Esophagus muscularis mucosa (tissue), 4 donors: ENCODE data around the gene RBFOX2. TPM values are rescaled to one million over a fixed set of nuclear protein-coding genes. Genes with fewer than 3 reads are reported as not detected.

ENCODE experiments used
- DNase-seq: peaks from one replicate; pipeline ENCODE4 v3.0.0-alpha.2; 2017; ENCODE audit errors: extremely low spot score
- H3K27ac ChIP-seq, 4 donors: fragments of 200-600 bp; sonication (generic); replicated peaks in 1 of 4; 1 replicate in 3 of 4; 2 replicates in 1 of 4; pipeline ENCODE4 v1.5.1; 2016 to 2019; ENCODE audit warnings: mild to moderate bottlenecking in 1 of 4
- H3K27me3 ChIP-seq, 4 donors: fragments of 200-600 bp; sonication (generic); one replicate each; pipeline versions ENCODE4 v1.5.1 to v1.6.0; 2016 to 2019
- H3K36me3 ChIP-seq, 4 donors: fragments of 200-600 bp; sonication (generic); one replicate each; pipeline ENCODE4 v1.5.1; 2016 to 2019
- H3K4me1 ChIP-seq, 4 donors: fragments of 200-600 bp; sonication (generic); one replicate each; pipeline ENCODE4 v1.5.1; 2016 to 2019
- H3K4me3 ChIP-seq, 4 donors: fragments of 200-600 bp; sonication (generic); 1 replicate in 2 of 4; 2 replicates in 2 of 4; pipeline ENCODE4 v1.5.1; 2016 to 2019; ENCODE audit warnings: mild to moderate bottlenecking in 4 of 4, moderate library complexity in 1 of 4
- H3K9me3 ChIP-seq, 4 donors: fragments of 200-600 bp; sonication (generic); 1 replicate in 3 of 4; 2 replicates in 1 of 4; pipeline ENCODE4 v1.5.1; 2016 to 2019
- EP300 ChIP-seq: sonication (generic); formaldehyde crosslinking; IDR thresholded peaks from one replicate; pipeline ENCODE4 v1.6.1; 2017; ENCODE audit warnings: antibody characterized with exemption
- POLR2A ChIP-seq: fragments of 450-650 bp; IDR thresholded peaks from one replicate; pipeline ENCODE4 v1.6.1; 2017; ENCODE audit warnings: antibody characterized with exemption, moderate library complexity, mild to moderate bottlenecking, low read depth
- POLR2AphosphoS5 ChIP-seq, 2 donors: sonication (generic); formaldehyde crosslinking; IDR thresholded peaks; one replicate each; pipeline ENCODE4 v1.6.1; 2017; ENCODE audit warnings: antibody characterized with exemption in 2 of 2
- WGBS: methylation state at CpG from one replicate; pipeline ENCODE4 v1.1.5; 2018; 5-methylcytosine and 5-hydroxymethylcytosine counted together
- intact Hi-C: fragments of 100-400 bp; cut with DNase I; formaldehyde crosslinking; loops from one replicate; pipeline ENCODE4 v1.15.1; 2023
- total RNA-seq, 4 donors: library from RNA; depleted of rRNA; stranded (reverse); fragments of >200 nt; gene quantifications; one replicate each; pipeline versions ENCODE4 v1.1.0 to v1.2.1, GENCODE V29; 2016
- TF ChIP-seq, protein P1 (sequence below), 3 experiments: fragments of 200-600 bp in 2 of 3; fragments of 450-650 bp in 1 of 3; sonication (generic) in 2 of 3; IDR thresholded peaks; one replicate each; pipeline ENCODE4 v1.5.1; 2017 to 2019; ENCODE audit warnings: antibody characterized with exemption in 3 of 3, mild to moderate bottlenecking in 2 of 3, moderate library complexity in 1 of 3

RBFOX2 gene
- total RNA-seq, 4 donors from 2014 or later = 113 to 179 (median 155) TPM

DNA sequence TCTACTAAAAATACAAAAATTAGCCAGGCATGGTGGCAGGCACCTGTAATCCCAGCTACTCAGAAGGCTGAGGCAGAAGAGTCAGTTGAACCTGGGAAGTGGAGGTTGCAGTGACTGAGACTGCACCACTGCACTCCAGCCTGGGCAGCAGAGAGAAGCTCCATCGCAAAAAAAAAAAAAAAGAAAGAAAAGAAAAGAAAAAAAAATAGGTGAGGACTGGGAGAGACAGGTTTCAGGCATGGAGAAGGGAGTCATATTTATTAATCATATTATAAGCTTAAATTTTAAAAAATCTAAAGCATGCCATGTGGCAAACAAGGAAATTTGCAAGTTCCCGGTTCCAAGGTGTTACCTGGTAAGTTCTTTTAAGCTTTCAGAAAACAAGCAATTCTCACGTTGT is 311.1 kb downstream of the RBFOX2 start, which contains the start of gene APOL5:
Gene APOL5, plus strand, starts transcription at position 301 of the 400 bp plus-strand sequence. Its CDS starts 0 bp downstream, at position 301.
- H3K36me3 ChIP-seq = no peaks in the 10 kb centered on the region
- no peaks in the 10 kb centered on the region for H3K27me3 ChIP-seq
- TF ChIP-seq EP300 = no peak
- TF ChIP-seq, protein P1, sequence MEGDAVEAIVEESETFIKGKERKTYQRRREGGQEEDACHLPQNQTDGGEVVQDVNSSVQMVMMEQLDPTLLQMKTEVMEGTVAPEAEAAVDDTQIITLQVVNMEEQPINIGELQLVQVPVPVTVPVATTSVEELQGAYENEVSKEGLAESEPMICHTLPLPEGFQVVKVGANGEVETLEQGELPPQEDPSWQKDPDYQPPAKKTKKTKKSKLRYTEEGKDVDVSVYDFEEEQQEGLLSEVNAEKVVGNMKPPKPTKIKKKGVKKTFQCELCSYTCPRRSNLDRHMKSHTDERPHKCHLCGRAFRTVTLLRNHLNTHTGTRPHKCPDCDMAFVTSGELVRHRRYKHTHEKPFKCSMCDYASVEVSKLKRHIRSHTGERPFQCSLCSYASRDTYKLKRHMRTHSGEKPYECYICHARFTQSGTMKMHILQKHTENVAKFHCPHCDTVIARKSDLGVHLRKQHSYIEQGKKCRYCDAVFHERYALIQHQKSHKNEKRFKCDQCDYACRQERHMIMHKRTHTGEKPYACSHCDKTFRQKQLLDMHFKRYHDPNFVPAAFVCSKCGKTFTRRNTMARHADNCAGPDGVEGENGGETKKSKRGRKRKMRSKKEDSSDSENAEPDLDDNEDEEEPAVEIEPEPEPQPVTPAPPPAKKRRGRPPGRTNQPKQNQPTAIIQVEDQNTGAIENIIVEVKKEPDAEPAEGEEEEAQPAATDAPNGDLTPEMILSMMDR (IDR thresholded peaks at IDR 0.05) = no peak
- TF ChIP-seq POLR2A = no peak
- TF ChIP-seq POLR2AphosphoS5 (IDR thresholded peaks at IDR 0.05) = no peak
- no peaks in the 10 kb centered on the region for H3K4me1 ChIP-seq
- DNase-seq = no peak
- H3K27ac ChIP-seq = no peak within 1 kb of the TSS
- peaks cover 0 to 5% (median 0%) of the 10 kb centered on the region in 4 donors for H3K9me3 ChIP-seq
- no peak within 1 kb of the TSS for H3K4me3 ChIP-seq
- intact Hi-C loops = no loop called here
- WGBS = 81% methylated on average over 3 of the region's 3 CpGs

DNA sequence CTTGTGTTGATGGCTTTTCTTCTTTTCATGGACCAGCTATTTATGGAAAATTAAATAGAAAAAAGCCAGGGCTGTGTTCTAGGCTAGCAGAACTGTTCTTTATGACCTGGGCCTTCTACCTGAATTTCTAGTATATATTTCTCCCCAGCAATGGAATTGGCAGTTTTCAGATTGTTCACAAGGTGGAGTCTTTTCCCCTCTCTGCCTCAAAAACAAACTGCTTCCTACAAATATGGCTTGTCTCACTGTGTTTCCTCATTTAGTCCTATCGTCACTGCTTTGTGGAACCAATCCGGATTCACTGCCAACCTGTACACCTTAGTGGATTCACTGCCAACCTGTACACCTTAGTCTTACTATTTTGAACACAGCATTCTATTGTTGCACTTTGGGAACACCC is 316.0 kb downstream of the RBFOX2 start:
- H3K27ac ChIP-seq = no peak overlapping the region
- H3K36me3 ChIP-seq = no peaks in the 10 kb centered on the region
- DNase-seq = no peak
- no peaks in the 10 kb centered on the region for H3K4me1 ChIP-seq
- TF ChIP-seq, protein P1 (IDR thresholded peaks at IDR 0.05) = no peak
- TF ChIP-seq POLR2AphosphoS5 (IDR thresholded peaks at IDR 0.05) (no peak), EP300 (no peak), POLR2A (no peak)
- H3K27me3 ChIP-seq = no peaks in the 10 kb centered on the region
- intact Hi-C loops = no loop called here
- H3K9me3 ChIP-seq = peaks cover 0 to 5% (median 0%) of the 10 kb centered on the region in 4 donors
- no peak overlapping the region for H3K4me3 ChIP-seq
- 90% methylated on average over 2 of the region's 2 CpGs for WGBS

DNA sequence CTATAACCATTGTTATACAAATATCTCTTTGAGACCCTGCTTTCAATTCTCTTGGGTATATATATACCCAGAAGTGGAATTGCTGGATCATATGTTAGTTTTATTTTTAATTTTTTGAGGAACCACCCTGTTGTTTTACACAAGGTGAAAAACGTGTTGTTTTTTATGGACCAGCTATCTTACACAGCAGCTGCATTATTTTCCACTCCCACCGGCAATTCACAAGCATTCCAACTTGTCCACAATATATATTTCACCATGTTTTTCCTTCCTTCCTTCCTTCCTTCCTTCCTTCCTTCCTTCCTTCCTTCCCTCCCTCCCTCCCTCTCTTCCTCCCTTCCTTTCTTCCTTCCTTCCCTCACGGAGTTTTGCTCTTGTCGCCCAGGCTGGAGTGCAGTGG is 317.3 kb downstream of the RBFOX2 start:
- no peak for DNase-seq
- H3K27ac ChIP-seq = no peak overlapping the region
- TF ChIP-seq POLR2AphosphoS5 (IDR thresholded peaks at IDR 0.05) (no peak), POLR2A (no peak), EP300 (no peak)
- TF ChIP-seq, protein P1 (IDR thresholded peaks at IDR 0.05) = no peak
- H3K9me3 ChIP-seq = peaks cover 0 to 5% (median 0%) of the 10 kb centered on the region in 4 donors
- no peaks in the 10 kb centered on the region for H3K27me3 ChIP-seq
- no peaks in the 10 kb centered on the region for H3K4me1 ChIP-seq
- H3K36me3 ChIP-seq = no peaks in the 10 kb centered on the region
- intact Hi-C loops = no loop called here
- WGBS = 83% methylated on average over 4 of the region's 4 CpGs
- no peak overlapping the region for H3K4me3 ChIP-seq

DNA sequence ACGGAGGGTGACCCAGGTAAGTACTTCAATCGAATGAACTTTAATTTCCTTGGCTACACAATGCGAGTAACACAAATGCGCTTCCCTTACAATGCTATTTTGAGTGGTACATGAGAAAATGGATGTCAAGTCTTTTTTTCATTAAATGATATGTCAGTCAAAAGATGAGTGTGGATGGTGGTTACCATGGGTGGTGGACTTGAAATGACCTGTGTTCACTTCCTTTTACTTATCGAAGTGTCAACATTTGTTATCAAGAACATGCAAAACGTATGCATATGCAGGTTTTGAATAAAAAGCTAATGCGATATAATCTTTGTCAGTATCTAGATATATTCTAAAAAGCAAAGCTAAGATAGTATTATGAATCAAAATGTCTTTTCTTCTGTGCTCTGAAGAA is 319.7 kb downstream of the RBFOX2 start:
- Histone ChIP-seq H3K4me1 (no peaks in the 10 kb centered on the region), H3K4me3 (no peak overlapping the region), H3K27me3 (no peaks in the 10 kb centered on the region), H3K36me3 (no peaks in the 10 kb centered on the region), H3K9me3 (peaks cover 0 to 5% (median 0%) of the 10 kb centered on the region in 4 donors), H3K27ac (no peak overlapping the region)
- intact Hi-C loops = no loop called here
- WGBS = 84% methylated on average over 7 of the region's 7 CpGs
- no peak for TF ChIP-seq POLR2AphosphoS5 (IDR thresholded peaks at IDR 0.05)
- TF ChIP-seq, protein P1 (IDR thresholded peaks at IDR 0.05) = no peak
- no peak for TF ChIP-seq EP300
- no peak for DNase-seq

DNA sequence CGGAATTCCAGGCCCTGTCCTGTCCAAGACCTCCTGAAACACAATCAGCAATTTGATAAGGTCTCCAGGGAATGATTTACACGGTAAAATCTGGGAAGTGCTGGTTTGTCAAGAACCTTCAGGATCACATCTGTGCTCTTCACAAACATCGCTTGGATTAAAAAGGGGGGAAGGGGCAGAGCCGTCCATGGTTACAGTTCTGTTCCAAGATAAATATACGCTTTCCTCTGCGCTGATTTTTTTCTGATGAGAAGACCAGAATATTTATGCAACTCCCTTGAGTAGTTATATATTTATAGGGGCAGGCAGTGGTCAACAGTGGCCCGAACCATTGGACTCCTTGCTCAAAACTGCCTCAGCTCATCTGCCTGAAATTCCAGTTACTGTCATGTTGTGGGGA is 320.2 kb downstream of the RBFOX2 start:
- WGBS = 58% methylated on average over 7 of the region's 7 CpGs
- Histone ChIP-seq H3K4me1 (no peaks in the 10 kb centered on the region), H3K27me3 (no peaks in the 10 kb centered on the region), H3K27ac (no peak overlapping the region), H3K9me3 (peaks cover 0 to 5% (median 0%) of the 10 kb centered on the region in 4 donors), H3K4me3 (no peak overlapping the region), H3K36me3 (no peaks in the 10 kb centered on the region)
- TF ChIP-seq, protein P1 (IDR thresholded peaks at IDR 0.05) = no peak
- TF ChIP-seq POLR2AphosphoS5 (IDR thresholded peaks at IDR 0.05) (no peak), EP300 (no peak), POLR2A (no peak)
- DNase-seq = no peak
- intact Hi-C loops = no loop called here
